ENCODE data around the gene ASTL. TPM values are rescaled to one million over a fixed set of nuclear protein-coding genes. Genes with fewer than 3 reads are reported as not detected.

Gene ASTL
- total RNA-seq, 1 donor from 2014 or later = not detected

DNA sequence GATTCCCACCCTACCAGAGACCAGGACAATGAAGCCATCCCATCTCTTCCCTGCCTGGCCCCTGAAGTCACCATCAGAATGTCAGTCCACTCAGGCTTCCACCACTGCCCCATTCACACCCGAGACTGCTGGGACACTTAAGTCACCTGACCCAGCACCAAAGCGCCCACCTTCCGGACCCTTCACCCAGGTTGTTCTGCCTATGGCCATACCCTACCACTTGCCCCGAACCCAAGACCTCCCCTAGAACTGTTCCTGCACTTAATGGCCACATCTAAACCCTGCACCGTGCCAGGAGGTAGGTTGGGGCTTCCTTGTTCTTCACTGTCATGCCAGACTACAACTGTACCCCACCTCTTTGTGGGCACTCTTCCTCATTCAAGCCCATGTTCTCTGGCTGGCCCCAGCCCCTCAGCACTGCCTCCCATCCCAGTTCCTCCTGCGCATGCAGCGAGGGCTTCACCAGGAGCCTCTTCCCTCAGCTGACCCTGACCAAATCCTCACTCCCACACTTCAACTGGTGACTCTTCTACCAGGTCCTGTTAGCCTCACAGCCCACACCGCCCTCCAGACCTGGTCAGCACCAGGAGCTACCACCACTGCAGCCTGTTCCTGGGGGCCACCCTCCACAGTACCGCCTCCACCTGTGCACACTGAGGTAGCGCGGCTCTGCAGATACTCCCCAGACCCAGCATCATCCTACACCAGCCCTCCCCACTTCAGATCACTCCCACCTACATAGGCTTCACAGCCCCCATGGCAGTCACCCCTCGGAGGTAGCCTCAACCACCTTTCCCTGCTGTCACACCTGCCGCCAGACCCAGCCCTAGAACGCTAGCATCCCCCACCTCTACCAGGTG, 13.7 kb downstream of the ASTL start:
- H3K27ac ChIP-seq = no peak overlapping the region
- ATAC-seq (no peak), DNase-seq (no peak)
- TF ChIP-seq, protein P1, sequence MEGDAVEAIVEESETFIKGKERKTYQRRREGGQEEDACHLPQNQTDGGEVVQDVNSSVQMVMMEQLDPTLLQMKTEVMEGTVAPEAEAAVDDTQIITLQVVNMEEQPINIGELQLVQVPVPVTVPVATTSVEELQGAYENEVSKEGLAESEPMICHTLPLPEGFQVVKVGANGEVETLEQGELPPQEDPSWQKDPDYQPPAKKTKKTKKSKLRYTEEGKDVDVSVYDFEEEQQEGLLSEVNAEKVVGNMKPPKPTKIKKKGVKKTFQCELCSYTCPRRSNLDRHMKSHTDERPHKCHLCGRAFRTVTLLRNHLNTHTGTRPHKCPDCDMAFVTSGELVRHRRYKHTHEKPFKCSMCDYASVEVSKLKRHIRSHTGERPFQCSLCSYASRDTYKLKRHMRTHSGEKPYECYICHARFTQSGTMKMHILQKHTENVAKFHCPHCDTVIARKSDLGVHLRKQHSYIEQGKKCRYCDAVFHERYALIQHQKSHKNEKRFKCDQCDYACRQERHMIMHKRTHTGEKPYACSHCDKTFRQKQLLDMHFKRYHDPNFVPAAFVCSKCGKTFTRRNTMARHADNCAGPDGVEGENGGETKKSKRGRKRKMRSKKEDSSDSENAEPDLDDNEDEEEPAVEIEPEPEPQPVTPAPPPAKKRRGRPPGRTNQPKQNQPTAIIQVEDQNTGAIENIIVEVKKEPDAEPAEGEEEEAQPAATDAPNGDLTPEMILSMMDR (IDR thresholded peaks at IDR 0.05) = no peak
- H3K36me3 ChIP-seq = no peaks in the 10 kb centered on the region
- peaks cover 8% of the 10 kb centered on the region for H3K27me3 ChIP-seq
- H3K4me1 ChIP-seq = no peaks in the 10 kb centered on the region
- no peak overlapping the region for H3K4me3 ChIP-seq
- intact Hi-C loops (cut with DNase I) = no loop called here
- H3K9me3 ChIP-seq = no peaks in the 10 kb centered on the region

DNA sequence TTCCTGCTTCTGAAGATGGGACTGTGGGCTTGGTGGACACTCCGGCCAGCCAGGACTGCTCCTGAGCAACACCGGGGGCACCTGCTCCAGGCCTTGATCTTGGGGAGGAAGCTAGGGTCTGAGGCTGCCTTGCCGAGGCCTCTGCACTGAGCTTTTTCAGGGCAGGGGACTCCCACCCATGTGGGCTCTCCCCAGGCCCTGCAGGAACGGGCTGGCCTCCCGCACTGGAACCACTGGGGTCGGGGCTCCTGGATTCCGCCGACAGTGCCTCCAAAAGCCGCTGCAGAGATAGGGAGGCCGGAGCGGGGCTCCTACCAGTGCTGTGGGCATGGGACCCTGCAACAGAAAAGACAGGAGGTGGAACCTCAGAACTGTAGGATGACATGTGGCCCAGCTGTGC, 14.4 kb downstream of the ASTL start:
- intact Hi-C loops (cut with DNase I) = no loop called here
- ATAC-seq = no peak
- no peak overlapping the region for H3K27ac ChIP-seq
- H3K36me3 ChIP-seq = no peaks in the 10 kb centered on the region
- TF ChIP-seq, protein P1 (IDR thresholded peaks at IDR 0.05) = no peak
- peaks cover 11% of the 10 kb centered on the region for H3K27me3 ChIP-seq
- H3K4me3 ChIP-seq = no peak overlapping the region
- H3K9me3 ChIP-seq = no peaks in the 10 kb centered on the region
- DNase-seq = no peak
- H3K4me1 ChIP-seq = no peaks in the 10 kb centered on the region

DNA sequence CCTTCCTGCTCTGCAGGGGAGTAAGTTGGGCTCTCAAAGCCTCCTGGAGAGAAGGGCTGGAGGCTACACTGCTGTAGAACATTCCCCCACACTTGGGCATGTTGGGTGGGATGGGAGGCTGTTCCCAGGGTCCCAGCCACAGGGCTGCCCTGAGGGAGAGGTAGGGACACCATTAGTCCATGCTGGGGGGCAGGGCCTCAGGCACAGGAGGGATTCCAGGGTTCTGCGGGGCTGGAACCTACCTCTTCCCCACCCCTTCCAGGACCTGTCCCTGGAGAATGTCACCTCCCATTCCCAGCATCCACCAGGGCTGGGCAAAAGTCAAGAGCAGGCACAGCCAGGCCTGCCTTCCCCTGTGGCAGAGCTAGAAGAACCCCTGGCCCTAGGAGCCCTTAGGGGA, 15.0 kb downstream of the ASTL start:
- Histone ChIP-seq H3K27me3 (peaks cover 16% of the 10 kb centered on the region), H3K4me1 (no peaks in the 10 kb centered on the region), H3K9me3 (no peaks in the 10 kb centered on the region), H3K36me3 (no peaks in the 10 kb centered on the region), H3K27ac (no peak overlapping the region), H3K4me3 (no peak overlapping the region)
- intact Hi-C loops (cut with DNase I) = no loop called here
- DNase-seq (no peak), ATAC-seq (no peak)
- TF ChIP-seq, protein P1 (IDR thresholded peaks at IDR 0.05) = no peak

DNA sequence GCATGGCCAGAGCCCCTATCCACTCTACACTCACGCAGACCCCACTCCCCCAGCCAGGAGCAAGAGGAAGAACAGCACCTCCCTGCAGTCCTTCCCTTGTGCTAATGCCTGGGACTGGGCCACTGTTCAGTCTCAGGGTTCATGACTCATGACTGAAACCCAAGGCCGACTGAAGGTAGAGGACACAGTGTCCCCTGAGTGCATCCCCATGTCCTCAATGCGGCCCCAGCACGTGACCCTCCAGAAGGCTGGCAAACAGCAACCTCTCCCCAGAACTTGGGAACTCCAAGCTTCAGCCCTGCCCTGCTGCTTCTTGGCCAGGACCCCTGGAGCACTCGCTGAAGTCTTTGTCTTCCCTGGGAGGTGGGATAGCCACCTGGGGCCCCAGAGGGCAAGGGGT, 15.9 kb downstream of the ASTL start:
- no peaks in the 10 kb centered on the region for H3K36me3 ChIP-seq
- peaks cover 25% of the 10 kb centered on the region for H3K27me3 ChIP-seq
- TF ChIP-seq, protein P1 (IDR thresholded peaks at IDR 0.05) = no peak
- DNase-seq = no peak
- intact Hi-C loops (cut with DNase I) = no loop called here
- ATAC-seq = no peak
- H3K9me3 ChIP-seq = no peaks in the 10 kb centered on the region
- H3K27ac ChIP-seq = no peak overlapping the region
- no peaks in the 10 kb centered on the region for H3K4me1 ChIP-seq
- H3K4me3 ChIP-seq = no peak overlapping the region

DNA sequence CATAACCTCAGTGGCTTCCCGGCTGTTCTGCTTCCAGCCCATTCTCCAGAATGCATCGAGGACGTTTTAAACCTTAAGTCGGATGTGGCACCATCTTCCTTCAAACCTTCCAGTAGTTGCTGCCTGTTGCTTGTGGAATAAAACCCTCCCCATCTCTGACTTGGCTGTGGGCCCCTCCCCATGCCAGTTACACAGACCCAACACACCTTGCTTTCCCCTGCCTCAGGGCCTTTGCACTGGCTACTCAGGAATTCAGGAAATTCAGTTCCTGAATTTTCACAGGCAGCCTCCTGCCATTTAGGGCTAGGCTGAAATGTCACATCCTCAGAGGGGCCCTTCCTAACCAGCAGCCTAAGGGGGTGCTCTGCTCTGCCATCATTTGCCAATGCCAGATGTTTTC, 16.9 kb downstream of the ASTL start:
- no peak for ATAC-seq

More for the DNA sequence above, 16.9 kb downstream of the ASTL start:
- Histone ChIP-seq H3K4me1 (no peaks in the 10 kb centered on the region), H3K27ac (no peak overlapping the region), H3K27me3 (peaks cover 29% of the 10 kb centered on the region), H3K9me3 (no peaks in the 10 kb centered on the region), H3K4me3 (no peak overlapping the region), H3K36me3 (no peaks in the 10 kb centered on the region)
- TF ChIP-seq, protein P1 (IDR thresholded peaks at IDR 0.05) = no peak
- intact Hi-C loops (cut with DNase I) = no loop called here
- DNase-seq = no peak
